OCI-LY7 (cell line): ENCODE measurements around the gene PRR20E. TPM values are rescaled to one million over a fixed set of nuclear protein-coding genes. Genes with fewer than 3 reads are reported as not detected.
"Not testable (repeated sequence)": the region's sequence is repeated elsewhere in the genome, so short reads cannot be mapped to it uniquely, and the experiment has no call there.

Source experiments
- Bru-seq: library from RNA; stranded (reverse); fragments of 400-500 nt; gene quantifications from one replicate; lab custom pipeline; 2021; lab: Mats Ljungman, UMichigan
- BruChase-seq, 2 experiments: library from RNA; stranded (reverse); fragments of 400-500 nt; gene quantifications; one replicate each; lab custom pipeline; 2021; lab: Mats Ljungman, UMichigan
- BruUV-seq: library from RNA; stranded (reverse); fragments of 400-500 nt; replicated peaks from 2 replicates; lab custom pipeline; 2021; lab: Mats Ljungman, UMichigan
- CTCF ChIA-PET: fragments of 300-600 bp; sonication (Branson Sonifier 250); formaldehyde crosslinking; loops from one replicate; lab custom pipeline; 2022; ENCODE audit warnings: antibody characterized with exemption; ENCODE audit not compliant: unreplicated experiment; lab: Charles Lee
- POLR2A ChIA-PET: fragments of 300-600 bp; sonication (Branson Sonifier 250); formaldehyde crosslinking; loops from one replicate; lab custom pipeline; 2022; ENCODE audit warnings: antibody characterized with exemption; lab: Charles Lee
- DNase-seq: peaks from one replicate; pipeline ENCODE4 v3.0.0-alpha.2; 2015; ENCODE audit warnings: low spot score
- H2AFZ ChIP-seq: fragments of 200-600 bp; sonication (generic), shearing (Covaris generic); 2 replicates; pipeline ENCODE4 v1.6.1; 2014; ENCODE audit warnings: mild to moderate bottlenecking, antibody characterized with exemption, low read length, moderate library complexity
- H3K27ac ChIP-seq: fragments of 200-600 bp; sonication (generic); 2 replicates; pipeline ENCODE4 v1.5.1; 2014; ENCODE audit warnings: mixed run types, low read depth, mild to moderate bottlenecking, moderate library complexity, low read length, inconsistent platforms; ENCODE audit not compliant: poor library complexity, severe bottlenecking
- H3K36me3 ChIP-seq: fragments of 200-600 bp; sonication (generic); 2 replicates; pipeline ENCODE4 v1.6.1; 2014; ENCODE audit warnings: mild to moderate bottlenecking, antibody characterized with exemption, low read length, moderate library complexity, mixed read lengths; ENCODE audit not compliant: insufficient read depth
- H3K4me1 ChIP-seq: fragments of 200-600 bp; sonication (generic); 2 replicates; pipeline ENCODE4 v1.5.1; 2014; ENCODE audit warnings: mild to moderate bottlenecking, low read length; ENCODE audit not compliant: insufficient read depth, poor library complexity, severe bottlenecking
- H3K4me2 ChIP-seq: fragments of 200-600 bp; sonication (generic); 2 replicates; pipeline ENCODE4 v1.6.1; 2014; ENCODE audit warnings: mild to moderate bottlenecking, low read length
- H3K4me3 ChIP-seq: fragments of 200-600 bp; sonication (generic); 2 replicates; pipeline ENCODE4 v1.5.1; 2014; ENCODE audit warnings: mild to moderate bottlenecking, low read depth, low read length; ENCODE audit not compliant: poor library complexity, severe bottlenecking
- H3K79me2 ChIP-seq: fragments of 200-600 bp; sonication (generic); 2 replicates; pipeline ENCODE4 v1.6.1; 2016; ENCODE audit warnings: low read depth, mild to moderate bottlenecking, low read length, moderate library complexity, mixed read lengths; ENCODE audit not compliant: insufficient read depth
- H3K9me2 ChIP-seq: fragments of 200-600 bp; sonication (generic); 2 replicates; pipeline ENCODE4 v1.6.1; 2016; ENCODE audit warnings: mild to moderate bottlenecking, low read length, mixed read lengths; ENCODE audit not compliant: insufficient read depth
- H3K9me3 ChIP-seq: fragments of 200-600 bp; sonication (generic); 2 replicates; pipeline ENCODE4 v1.6.1; 2014; ENCODE audit warnings: mild to moderate bottlenecking, mixed run types, low read length, mixed read lengths
- H4K20me1 ChIP-seq: fragments of 200-600 bp; sonication (generic); 2 replicates; pipeline ENCODE4 v1.6.1; 2014; ENCODE audit warnings: mild to moderate bottlenecking, antibody characterized with exemption, low read length, moderate library complexity, mixed read lengths; ENCODE audit not compliant: insufficient read depth
- EZH2phosphoT487 ChIP-seq: fragments of 200-600 bp; sonication (generic); IDR thresholded peaks from 2 replicates; pipeline ENCODE4 v1.6.1; 2018; ENCODE audit warnings: low read depth, borderline replicate concordance, mild to moderate bottlenecking, mixed run types, antibody characterized with exemption, low read length, moderate library complexity, mixed read lengths
- intact Hi-C: fragments of 100-400 bp; cut with micrococcal nuclease; formaldehyde crosslinking; loops from one replicate; pipeline ENCODE4 v1.10.0; 2022; ENCODE audit not compliant: unreplicated experiment
- long read RNA-seq: library from polyadenylated mRNA; stranded (forward); transcript quantifications from one replicate; pipeline ENCODE4 v2.0.0, GENCODE V29; 2022
- total RNA-seq, 2 experiments: library from RNA; depleted of rRNA in 1 of 2; stranded (reverse); fragments of >200 nt in 1 of 2; shearing (Covaris generic) in 1 of 2; gene quantifications; 2 replicates each; pipeline ENCODE4 v1.2.3, GENCODE V29; 2014 to 2022
- TF ChIP-seq, protein P1 (sequence below): fragments of 200-600 bp; sonication (generic); conservative IDR thresholded peaks from 2 replicates; pipeline ENCODE4 v1.5.1; 2014; ENCODE audit warnings: mild to moderate bottlenecking, antibody characterized with exemption, low read length, moderate library complexity, mixed read lengths

The PRR20E gene
- total RNA-seq (2014; rRNA removed; shearing (Covaris generic)) (not detected in 2 replicates), total RNA-seq (2022) (not detected in 2 replicates), Bru-seq, nascent RNA (not detected), BruChase-seq, experiment 1, labeled RNA remaining after a 6-hour chase (not detected), BruChase-seq, experiment 2, labeled RNA remaining after a 2-hour chase (not detected)
- long read RNA-seq, result 0 reads

DNA sequence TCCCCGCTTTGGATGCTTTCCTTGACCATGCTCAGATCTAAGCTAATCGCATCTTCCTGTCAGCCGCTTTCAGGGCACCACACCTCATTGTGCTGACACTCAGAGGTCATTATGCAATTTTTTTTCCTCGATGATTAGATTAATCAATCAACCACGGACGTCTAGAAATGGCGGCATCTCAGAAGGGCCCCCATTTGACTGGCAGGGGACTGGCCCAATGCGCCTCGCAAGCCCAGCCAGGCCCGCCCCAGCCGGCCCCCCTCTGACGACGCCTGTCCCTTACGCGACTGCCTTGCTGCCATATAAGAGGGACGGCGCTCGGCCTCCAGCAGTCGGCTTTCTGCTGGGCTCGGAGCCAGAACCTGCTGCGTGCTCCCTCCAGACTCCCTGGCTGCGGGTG, at the start of gene PRR20E:
Gene PRR20E, plus strand, starts transcription at position 301 of the 400 bp plus-strand sequence. CDS start 387 bp downstream, outside the sequence.
- DNase-seq, H3K4me3 ChIP-seq, H2AFZ ChIP-seq, H3K4me2 ChIP-seq, BruUV-seq, H3K9me3 ChIP-seq, intact Hi-C loops, H3K27ac ChIP-seq, H3K9me2 ChIP-seq, H4K20me1 ChIP-seq, CTCF ChIA-PET, H3K79me2 ChIP-seq, POLR2A ChIA-PET, H3K4me1 ChIP-seq, H3K36me3 ChIP-seq: not testable (repeated sequence)

DNA sequence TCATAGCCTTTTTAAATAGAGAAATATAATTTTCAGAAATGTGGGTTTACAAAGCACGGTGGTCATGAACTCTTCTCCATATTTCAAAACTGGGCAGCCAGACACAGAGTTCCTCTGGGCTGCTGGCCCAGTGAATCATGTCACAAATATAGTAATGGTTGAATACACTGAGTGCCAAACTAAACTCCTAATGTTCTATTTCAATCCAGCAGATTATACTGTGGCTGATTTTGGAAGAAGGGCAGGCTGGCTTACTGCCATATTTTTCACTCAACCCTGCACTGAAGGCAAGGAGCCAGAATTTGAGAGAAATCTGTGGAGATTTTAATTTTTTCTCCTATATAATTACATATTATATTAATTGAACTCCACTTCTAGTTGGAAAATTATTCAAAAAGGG, 43.3 kb upstream of the PRR20E start:
- no peak for TF ChIP-seq EZH2phosphoT487
- TF ChIP-seq, protein P1, sequence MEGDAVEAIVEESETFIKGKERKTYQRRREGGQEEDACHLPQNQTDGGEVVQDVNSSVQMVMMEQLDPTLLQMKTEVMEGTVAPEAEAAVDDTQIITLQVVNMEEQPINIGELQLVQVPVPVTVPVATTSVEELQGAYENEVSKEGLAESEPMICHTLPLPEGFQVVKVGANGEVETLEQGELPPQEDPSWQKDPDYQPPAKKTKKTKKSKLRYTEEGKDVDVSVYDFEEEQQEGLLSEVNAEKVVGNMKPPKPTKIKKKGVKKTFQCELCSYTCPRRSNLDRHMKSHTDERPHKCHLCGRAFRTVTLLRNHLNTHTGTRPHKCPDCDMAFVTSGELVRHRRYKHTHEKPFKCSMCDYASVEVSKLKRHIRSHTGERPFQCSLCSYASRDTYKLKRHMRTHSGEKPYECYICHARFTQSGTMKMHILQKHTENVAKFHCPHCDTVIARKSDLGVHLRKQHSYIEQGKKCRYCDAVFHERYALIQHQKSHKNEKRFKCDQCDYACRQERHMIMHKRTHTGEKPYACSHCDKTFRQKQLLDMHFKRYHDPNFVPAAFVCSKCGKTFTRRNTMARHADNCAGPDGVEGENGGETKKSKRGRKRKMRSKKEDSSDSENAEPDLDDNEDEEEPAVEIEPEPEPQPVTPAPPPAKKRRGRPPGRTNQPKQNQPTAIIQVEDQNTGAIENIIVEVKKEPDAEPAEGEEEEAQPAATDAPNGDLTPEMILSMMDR, result no peak
- Histone ChIP-seq H2AFZ (no peak overlapping the region), H3K4me2 (no peak overlapping the region), H4K20me1 (no peaks in the 10 kb centered on the region), H3K9me2 (no peaks in the 10 kb centered on the region), H3K4me3 (no peak overlapping the region), H3K79me2 (no peaks in the 10 kb centered on the region), H3K36me3 (no peaks in the 10 kb centered on the region), H3K9me3 (0 out of 2 replicates have a peak, but pooled peaks cover 4% of the 10 kb centered on the region), H3K4me1 (no peaks in the 10 kb centered on the region), H3K27ac (no peak overlapping the region)
- intact Hi-C loops, result no loop called here
- no peak for DNase-seq
- CTCF ChIA-PET, result no interaction called here
- POLR2A ChIA-PET, result no interaction called here
- no TSS peak for BruUV-seq

DNA sequence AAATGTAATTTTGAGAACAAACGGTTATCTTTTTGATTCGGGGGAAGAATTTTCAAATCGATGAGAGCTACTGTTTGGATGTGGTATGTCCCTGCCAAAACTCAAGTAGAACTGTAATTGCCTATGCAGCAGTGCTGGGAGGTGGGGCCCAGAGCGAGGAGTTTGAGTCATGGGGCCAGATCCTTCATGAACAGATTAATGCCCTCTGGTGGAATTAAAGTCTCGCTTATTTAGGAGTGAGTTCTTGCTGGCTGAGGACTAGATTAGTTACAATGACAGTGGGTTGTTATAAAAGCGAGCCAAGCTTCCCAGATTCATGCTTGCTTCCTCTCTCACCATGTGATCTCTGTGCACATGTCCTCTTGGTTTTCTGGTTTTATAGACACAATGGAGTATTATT, 38.1 kb upstream of the PRR20E start:
- Histone ChIP-seq H3K9me2 (no peaks in the 10 kb centered on the region), H3K4me3 (no peak overlapping the region), H3K36me3 (no peaks in the 10 kb centered on the region), H2AFZ (no peak overlapping the region), H4K20me1 (no peaks in the 10 kb centered on the region), H3K27ac (no peak overlapping the region), H3K79me2 (no peaks in the 10 kb centered on the region), H3K4me1 (no peaks in the 10 kb centered on the region), H3K4me2 (no peak overlapping the region), H3K9me3 (0 out of 2 replicates have a peak, but pooled peaks cover 4% of the 10 kb centered on the region)
- no peak for DNase-seq
- ChIA-PET CTCF (no interaction called here), POLR2A (no interaction called here)
- BruUV-seq, result no TSS peak
- TF ChIP-seq, protein P1, result no peak
- intact Hi-C loops, result no loop called here
